Right hindlimb (tissue), 1 donor: ENCODE measurements around the gene VARS1.

Experiments
- DNase-seq: peaks from one replicate; pipeline ENCODE4 v3.0.0-alpha.2; 2018

Gene VARS1

GRCh38 chr6:31792761-31793171, 2.8 kb downstream of the VARS1 start:
- no peak for DNase-seq

DNA sequence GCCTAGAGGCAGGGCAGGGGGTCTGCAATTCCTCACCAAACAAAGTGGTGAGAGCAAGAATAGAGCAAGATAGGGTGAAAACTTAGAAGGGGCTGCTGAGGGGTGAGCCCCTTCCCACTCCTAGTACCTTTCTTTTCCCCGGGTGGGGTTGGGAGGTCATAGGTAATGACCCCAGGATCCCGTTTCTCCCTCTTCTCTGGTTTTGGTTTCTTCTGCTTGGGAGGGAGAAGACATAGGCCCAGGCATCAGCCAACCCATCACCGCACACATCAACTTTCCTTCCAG, 3.5 kb downstream of the VARS1 start:
- no peak for DNase-seq

DNA sequence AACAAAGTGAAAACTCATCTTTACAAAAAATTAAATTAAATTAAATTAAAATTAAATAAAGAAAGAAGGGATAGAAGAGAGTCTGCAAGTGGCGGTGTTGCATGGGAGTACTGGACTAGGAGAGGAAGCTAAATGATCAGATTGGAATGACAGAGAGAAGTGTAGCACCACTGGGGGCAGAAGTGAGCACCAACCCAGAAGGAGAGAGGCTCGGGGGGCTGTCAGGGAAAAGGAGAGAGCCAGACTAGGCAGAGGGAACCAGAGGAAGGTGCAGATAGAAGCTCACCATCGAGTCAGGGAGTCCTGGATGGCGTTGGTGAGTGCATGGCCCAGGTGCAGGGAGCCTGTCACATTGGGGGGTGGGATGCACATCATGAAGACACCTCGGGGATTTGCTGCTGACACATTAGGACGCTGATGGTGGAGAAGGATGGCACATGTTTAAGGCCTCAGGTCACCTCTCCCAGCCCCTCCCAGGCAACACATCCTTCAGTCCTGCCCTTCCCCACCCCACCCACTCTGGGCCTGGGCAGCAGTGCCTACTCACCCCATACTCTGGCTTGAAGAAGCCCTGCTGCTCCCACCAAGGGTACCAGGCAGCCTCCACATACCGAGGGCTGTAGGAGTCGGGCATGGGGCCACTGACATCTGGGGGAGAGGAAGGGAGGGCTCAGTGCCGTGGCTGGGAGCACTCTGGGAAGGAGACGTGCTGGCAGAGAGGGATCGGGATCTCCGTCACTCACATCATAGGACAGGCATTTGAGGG, 4.0 kb downstream of the VARS1 start:
- peak; percentile 74 for DNase-seq

DNA sequence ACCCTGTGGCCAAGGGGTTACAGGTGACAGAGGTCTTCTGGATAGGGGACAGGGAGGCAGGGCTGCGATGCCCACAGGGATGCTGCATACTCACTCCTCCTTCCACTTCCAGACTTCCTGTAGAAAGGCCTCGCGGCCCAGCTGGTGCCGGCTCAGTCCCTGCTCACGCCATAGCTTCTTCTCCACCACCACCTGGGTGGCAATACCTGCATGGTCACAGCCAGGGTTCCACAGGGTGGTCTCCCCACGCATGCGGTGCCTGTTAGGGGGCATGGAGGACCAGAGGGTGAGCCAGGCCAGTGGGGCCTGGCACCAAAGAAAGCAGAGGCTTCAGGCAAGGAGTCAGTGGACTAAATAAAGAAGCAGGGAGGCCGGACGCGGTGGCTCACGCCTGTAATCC, 10.1 kb downstream of the VARS1 start:
- no peak for DNase-seq

DNA sequence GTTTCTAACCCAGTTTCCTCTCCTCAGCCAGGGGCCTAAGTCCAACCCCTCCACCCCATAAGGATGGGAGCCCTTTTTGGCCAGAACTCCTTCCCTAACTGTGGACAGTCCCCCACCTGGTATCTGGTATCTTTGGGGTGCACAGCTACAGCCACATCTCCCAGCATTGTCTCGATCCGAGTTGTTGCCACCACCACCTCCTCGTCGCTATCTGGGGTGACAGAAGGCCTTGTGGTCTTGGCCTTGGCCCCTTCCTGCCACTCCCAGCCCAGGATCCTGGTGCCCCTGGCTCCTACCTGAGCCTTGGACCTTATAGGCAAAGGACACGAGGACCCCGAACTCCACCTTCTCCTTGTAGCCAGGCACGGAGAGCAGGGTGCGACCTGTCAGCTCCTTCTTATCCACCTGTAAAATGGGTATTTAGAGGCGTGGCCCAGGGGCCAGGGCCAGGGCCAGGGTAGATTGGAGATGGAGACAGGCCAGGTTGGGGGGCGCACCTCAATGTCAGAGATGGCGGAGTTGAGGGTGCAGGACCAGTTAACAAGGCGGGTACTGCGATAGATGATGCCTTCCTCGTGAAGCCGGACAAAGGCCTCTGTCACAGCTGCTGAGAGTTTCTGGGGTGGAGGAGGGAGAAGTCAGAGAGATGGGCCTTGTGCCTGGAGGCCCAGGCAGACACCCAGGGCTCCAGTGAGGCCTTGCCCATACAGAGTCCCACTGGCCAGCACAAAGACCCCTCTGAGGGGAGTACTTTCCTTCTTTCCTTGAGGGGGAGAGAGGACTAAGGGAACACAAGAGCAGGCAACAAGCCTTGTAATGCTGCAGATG, 11.2 kb downstream of the VARS1 start:
- no peak for DNase-seq

DNA sequence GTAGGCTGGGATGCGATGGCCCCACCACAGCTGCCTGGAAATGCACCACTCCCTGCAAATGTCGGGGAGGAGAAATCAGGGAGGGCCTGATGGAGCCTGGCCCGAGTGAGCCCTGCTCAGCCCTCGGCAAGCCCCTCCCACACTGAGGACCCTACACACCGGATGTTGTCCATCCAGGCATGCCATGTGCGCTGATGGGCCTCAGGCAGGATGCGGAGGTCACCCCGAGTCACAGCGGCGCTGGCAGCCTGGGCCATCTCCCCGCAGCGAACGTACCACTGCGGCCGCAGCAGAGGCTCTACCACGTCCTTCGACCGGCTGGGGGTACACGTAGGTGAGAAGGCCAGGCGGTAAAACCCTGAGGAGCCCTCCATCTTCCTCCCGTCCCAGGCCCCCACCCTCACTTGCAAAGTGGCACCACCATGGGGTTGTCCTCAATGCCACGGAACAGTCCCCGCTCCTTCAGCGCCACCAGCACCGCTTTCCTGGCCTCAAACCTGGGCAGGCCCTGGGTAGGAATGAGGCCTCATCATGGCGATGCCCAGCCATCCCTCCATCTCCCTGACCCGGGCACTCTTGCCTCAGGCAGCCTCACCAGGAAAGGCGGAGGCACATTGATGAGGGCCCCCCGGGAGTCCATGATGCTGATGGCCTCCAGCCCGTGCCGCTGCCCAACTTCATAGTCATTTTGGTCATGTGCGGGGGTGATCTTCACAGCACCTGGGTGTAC, 13.3 kb downstream of the VARS1 start:
- no peak for DNase-seq

GRCh38 chr6:31781244-31782125, 14.1 kb downstream of the VARS1 start:
- DNase-seq = no peak

- DNase-seq = no peak
These were observed 14.9 kb downstream of the VARS1 start for GRCh38 chr6:31780507-31781243.

GRCh38 chr6:31779908-31780307, 15.6 kb downstream of the VARS1 start:
- DNase-seq = no peak

- DNase-seq = no peak
These were observed 16.3 kb downstream of the VARS1 start for GRCh38 chr6:31778999-31779885.

GRCh38 chr6:31778193-31778592, 17.4 kb downstream of the VARS1 start:
- DNase-seq = no peak

DNA sequence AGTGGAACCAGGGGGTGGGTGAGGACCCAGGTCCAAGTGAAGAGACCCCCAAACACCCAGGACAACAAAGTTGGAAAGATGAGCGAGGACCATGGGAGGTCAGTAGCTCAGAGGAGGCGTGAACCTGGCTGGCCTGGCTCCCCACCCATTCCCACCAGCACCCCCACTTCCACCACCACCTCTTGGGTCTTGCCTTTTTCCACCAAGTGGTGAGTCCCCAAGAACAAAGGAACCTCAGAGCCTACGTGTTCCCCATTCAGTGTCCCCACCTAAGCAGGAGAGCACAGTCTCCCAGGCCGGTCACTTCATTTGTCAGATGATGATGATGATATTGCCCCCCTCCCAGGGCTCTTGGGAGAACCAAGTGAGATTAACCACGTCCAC, 17.9 kb downstream of the VARS1 start:
- no peak for DNase-seq

GRCh38 chr6:31776989-31777666, 18.4 kb downstream of the VARS1 start, which contains the start of gene VWA7:
VWA7 (minus strand) TSS chr6:31777328; CDS start chr6:31776779, 549 bp downstream.
- DNase-seq = peak; percentile 62

DNA sequence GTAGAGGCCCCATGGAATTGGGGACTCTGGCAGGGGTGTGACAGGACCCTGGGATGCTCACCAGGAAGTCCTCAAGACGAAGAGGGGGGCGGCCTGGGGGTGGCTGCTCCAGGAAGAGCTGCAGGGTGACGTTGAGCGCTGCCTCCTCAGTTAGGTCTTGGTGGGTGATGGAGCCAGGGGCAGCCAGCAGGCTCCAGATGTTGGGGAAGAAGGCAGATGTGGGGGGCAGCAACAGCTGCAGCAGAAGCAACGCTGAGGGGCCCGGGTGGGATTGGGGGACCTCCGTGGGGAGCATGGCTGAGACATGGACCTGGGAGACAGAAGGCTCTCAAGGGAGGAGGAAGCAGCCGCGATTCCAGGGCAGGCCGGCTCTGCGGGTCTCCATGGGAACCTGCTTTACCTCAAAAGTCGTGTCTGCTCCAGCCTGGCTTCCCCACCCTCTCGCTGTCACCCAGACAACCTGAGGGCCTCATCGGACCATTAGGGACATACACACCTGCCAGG, 19.0 kb downstream of the VARS1 start:
- no peak for DNase-seq

DNA sequence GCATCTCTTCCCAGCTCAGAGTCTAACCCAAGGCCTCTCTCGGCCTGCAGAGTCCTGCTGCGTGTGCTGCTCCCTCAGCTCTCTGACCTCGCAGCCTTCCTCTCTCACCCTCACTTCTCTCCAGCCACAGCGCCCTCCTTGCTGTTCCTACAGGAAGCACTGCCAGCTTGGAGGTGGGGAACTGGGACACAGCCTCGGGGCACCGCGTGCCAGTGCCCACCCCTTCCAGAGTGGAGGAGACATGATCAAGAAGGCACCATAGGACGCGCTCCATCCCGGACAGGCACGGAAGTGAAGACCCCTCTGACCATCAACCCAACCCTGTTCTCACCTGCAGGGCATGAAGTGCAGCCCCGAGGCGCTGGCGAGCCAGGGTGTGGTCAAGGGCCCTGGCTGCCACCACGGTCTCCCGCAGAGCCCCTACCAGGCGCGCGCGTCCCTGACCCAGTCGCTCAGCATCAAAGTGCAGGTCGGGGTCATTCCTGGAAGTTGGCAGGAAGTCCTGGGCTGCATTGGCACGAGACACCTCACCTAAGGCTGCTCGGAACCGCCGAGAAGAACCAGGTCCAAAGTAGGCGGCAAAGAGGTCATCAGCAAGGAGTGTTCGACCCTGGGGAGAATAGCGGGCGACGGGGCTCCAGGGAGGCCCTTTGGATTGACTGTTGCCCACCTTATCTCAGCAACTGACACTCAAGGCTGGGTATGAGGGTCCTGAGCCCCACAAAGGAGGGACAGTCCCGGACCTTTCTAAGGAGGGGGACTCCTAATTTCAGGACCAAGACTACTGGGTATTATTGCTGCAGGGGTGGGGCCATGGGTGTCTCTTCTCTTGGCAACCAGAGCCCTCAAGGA, 19.7 kb downstream of the VARS1 start:
- DNase-seq = no peak

- no peak for DNase-seq
These were observed 20.4 kb downstream of the VARS1 start for GRCh38 chr6:31775184-31775583.

GRCh38 chr6:31771992-31772358, 23.6 kb downstream of the VARS1 start:
- DNase-seq = no peak

GRCh38 chr6:31770860-31771259, 24.7 kb downstream of the VARS1 start:
- DNase-seq = no peak
